SU-DHL-6 (cell line): Measurements from ENCODE around the gene RBM41.

Experiments
- H2AFZ ChIP-seq: fragments of 200-600 bp; sonication (generic); 2 replicates; pipeline ENCODE4 v1.6.1; 2014; ENCODE audit warnings: low read depth, mild to moderate bottlenecking, moderate library complexity, mixed read lengths, antibody characterized with exemption, low read length; ENCODE audit not compliant: severe bottlenecking
- H3F3A ChIP-seq: fragments of 200-600 bp; shearing (Covaris generic); 2 replicates; pipeline ENCODE4 v1.6.0; 2016; ENCODE audit warnings: antibody characterized with exemption, mild to moderate bottlenecking; ENCODE audit not compliant: insufficient read depth
- H3K27ac ChIP-seq: fragments of 200-600 bp; sonication (generic); 2 replicates; pipeline ENCODE4 v1.5.1; 2016; ENCODE audit warnings: low read depth, mild to moderate bottlenecking, low read length, moderate library complexity, mixed read lengths
- H3K27me3 ChIP-seq: fragments of 200-600 bp; sonication (generic), shearing (Covaris generic); 2 replicates; pipeline ENCODE4 v1.6.0; 2014; ENCODE audit warnings: mild to moderate bottlenecking, low read length
- H3K36me3 ChIP-seq: fragments of 200-600 bp; sonication (generic); 2 replicates; pipeline ENCODE4 v1.6.1; 2014; ENCODE audit warnings: mild to moderate bottlenecking, low read length, mixed read lengths
- H3K4me2 ChIP-seq: fragments of 300-600, 200-600 bp; shearing (Covaris generic), sonication (generic); 2 replicates; pipeline ENCODE4 v1.6.0; 2014; ENCODE audit warnings: low read length, low read depth, mild to moderate bottlenecking; ENCODE audit not compliant: poor library complexity, severe bottlenecking
- H3K4me3 ChIP-seq: fragments of 200-600 bp; sonication (generic); 2 replicates; pipeline ENCODE4 v1.5.1; 2014; ENCODE audit warnings: antibody characterized with exemption, low read length, mild to moderate bottlenecking, mixed read lengths; ENCODE audit not compliant: insufficient read depth, poor library complexity, severe bottlenecking
- H3K79me2 ChIP-seq: fragments of 200-600 bp; sonication (generic); 2 replicates; pipeline ENCODE4 v1.6.1; 2014; ENCODE audit warnings: mild to moderate bottlenecking, low read length, moderate library complexity; ENCODE audit not compliant: insufficient read depth
- H3K9ac ChIP-seq: fragments of 200-600 bp; sonication (generic); 2 replicates; pipeline ENCODE4 v1.7.0; 2014; ENCODE audit warnings: mild to moderate bottlenecking, low read length
- H3K9me2 ChIP-seq: fragments of 200-600 bp; sonication (generic); replicated peaks from 2 replicates; pipeline ENCODE4 v1.6.1; 2014; ENCODE audit warnings: low read length; ENCODE audit not compliant: insufficient read depth
- H3K9me3 ChIP-seq: fragments of 200-600 bp; sonication (generic); 2 replicates; pipeline ENCODE4 v1.6.1; 2014; ENCODE audit warnings: low read length, mixed read lengths; ENCODE audit not compliant: insufficient read depth
- H4K20me1 ChIP-seq: fragments of 200-600 bp; sonication (generic); 2 replicates; pipeline ENCODE4 v1.6.1; 2014; ENCODE audit warnings: low read depth, mild to moderate bottlenecking, antibody characterized with exemption, low read length, moderate library complexity, mixed read lengths
- CTCF ChIP-seq: fragments of 200-600 bp; sonication (generic); IDR thresholded peaks from one replicate; pipeline ENCODE4 v1.5.1; 2017; ENCODE audit warnings: antibody characterized with exemption, mild to moderate bottlenecking, low read length, moderate library complexity; ENCODE audit not compliant: insufficient read depth, poor library complexity, severe bottlenecking
- EZH2phosphoT487 ChIP-seq: fragments of 200-600 bp; sonication (generic), shearing (Covaris generic); conservative IDR thresholded peaks from 2 replicates; pipeline ENCODE4 v1.6.1; 2018; ENCODE audit warnings: mild to moderate bottlenecking, antibody characterized with exemption, low read length, moderate library complexity, mixed read lengths

The RBM41 gene

GRCh38 chrX:107050195-107050709 lies 68.4 kb downstream of the RBM41 start:
- H3K79me2 ChIP-seq = no peaks in the 10 kb centered on the region
- no peak overlapping the region for H3K4me3 ChIP-seq
- no peaks in the 10 kb centered on the region for H3F3A ChIP-seq
- H3K36me3 ChIP-seq = no peaks in the 10 kb centered on the region
- no peaks in the 10 kb centered on the region for H3K27me3 ChIP-seq
- no peak overlapping the region for H3K27ac ChIP-seq
- no peak overlapping the region for H3K4me2 ChIP-seq
- H3K9ac ChIP-seq = no peak overlapping the region
- no peak overlapping the region for H2AFZ ChIP-seq
- no peaks in the 10 kb centered on the region for H3K9me2 ChIP-seq
- TF ChIP-seq CTCF = no peak
- no peak for TF ChIP-seq EZH2phosphoT487
- no peaks in the 10 kb centered on the region for H4K20me1 ChIP-seq
- H3K9me3 ChIP-seq = no peaks in the 10 kb centered on the region

GRCh38 chrX:107047622-107048021 lies 71.0 kb downstream of the RBM41 start:
- no peak overlapping the region for H3K4me3 ChIP-seq
- no peaks in the 10 kb centered on the region for H3K9me3 ChIP-seq
- no peaks in the 10 kb centered on the region for H3K36me3 ChIP-seq
- no peaks in the 10 kb centered on the region for H3K79me2 ChIP-seq
- H3K27ac ChIP-seq = no peak overlapping the region
- TF ChIP-seq EZH2phosphoT487 (no peak), CTCF (no peak)
- H3K9ac ChIP-seq = no peak overlapping the region
- no peaks in the 10 kb centered on the region for H4K20me1 ChIP-seq
- H3K4me2 ChIP-seq = no peak overlapping the region
- no peaks in the 10 kb centered on the region for H3K27me3 ChIP-seq
- H3F3A ChIP-seq = no peaks in the 10 kb centered on the region
- H2AFZ ChIP-seq = no peak overlapping the region
- no peaks in the 10 kb centered on the region for H3K9me2 ChIP-seq

GRCh38 chrX:107029752-107030151 lies 88.9 kb downstream of the RBM41 start:
- Histone ChIP-seq H3K9ac (no peak overlapping the region), H3K4me2 (no peak overlapping the region), H3K4me3 (no peak overlapping the region), H3K27me3 (no peaks in the 10 kb centered on the region), H3F3A (no peaks in the 10 kb centered on the region), H3K9me2 (no peaks in the 10 kb centered on the region), H3K36me3 (no peaks in the 10 kb centered on the region), H2AFZ (no peak overlapping the region), H3K79me2 (no peaks in the 10 kb centered on the region), H3K27ac (no peak overlapping the region), H3K9me3 (no peaks in the 10 kb centered on the region), H4K20me1 (no peaks in the 10 kb centered on the region)
- no peak for TF ChIP-seq EZH2phosphoT487
- no peak for TF ChIP-seq CTCF

GRCh38 chrX:107025545-107025944 lies 93.1 kb downstream of the RBM41 start:
- Histone ChIP-seq H3F3A (no peaks in the 10 kb centered on the region), H3K9ac (no peak overlapping the region), H4K20me1 (no peaks in the 10 kb centered on the region), H3K9me3 (no peaks in the 10 kb centered on the region), H3K36me3 (no peaks in the 10 kb centered on the region), H3K4me2 (no peak overlapping the region), H3K4me3 (no peak overlapping the region), H3K79me2 (no peaks in the 10 kb centered on the region), H2AFZ (no peak overlapping the region), H3K27me3 (no peaks in the 10 kb centered on the region), H3K27ac (no peak overlapping the region), H3K9me2 (no peaks in the 10 kb centered on the region)
- no peak for TF ChIP-seq EZH2phosphoT487
- TF ChIP-seq CTCF = no peak
